22Rv1 (cell line): ENCODE data around the gene ICOSLG.

Experiments
- H3K27ac ChIP-seq: fragments of 450-650 bp; 2 replicates; pipeline ENCODE4 v1.5.1; 2017
- ZFX ChIP-seq: fragments of 450-650 bp; IDR thresholded peaks from 2 replicates; pipeline ENCODE4 v1.6.1; 2017; ENCODE audit warnings: antibody characterized with exemption, borderline replicate concordance
- TF ChIP-seq, protein P1 (sequence below): fragments of 450-650 bp; IDR thresholded peaks from 2 replicates; pipeline ENCODE4 v1.5.1; 2017; ENCODE audit warnings: mild to moderate bottlenecking

The ICOSLG gene

GRCh38 chr21:44272284-44272858 lies 31.6 kb upstream of the ICOSLG start:
- no peak overlapping the region for H3K27ac ChIP-seq

DNA sequence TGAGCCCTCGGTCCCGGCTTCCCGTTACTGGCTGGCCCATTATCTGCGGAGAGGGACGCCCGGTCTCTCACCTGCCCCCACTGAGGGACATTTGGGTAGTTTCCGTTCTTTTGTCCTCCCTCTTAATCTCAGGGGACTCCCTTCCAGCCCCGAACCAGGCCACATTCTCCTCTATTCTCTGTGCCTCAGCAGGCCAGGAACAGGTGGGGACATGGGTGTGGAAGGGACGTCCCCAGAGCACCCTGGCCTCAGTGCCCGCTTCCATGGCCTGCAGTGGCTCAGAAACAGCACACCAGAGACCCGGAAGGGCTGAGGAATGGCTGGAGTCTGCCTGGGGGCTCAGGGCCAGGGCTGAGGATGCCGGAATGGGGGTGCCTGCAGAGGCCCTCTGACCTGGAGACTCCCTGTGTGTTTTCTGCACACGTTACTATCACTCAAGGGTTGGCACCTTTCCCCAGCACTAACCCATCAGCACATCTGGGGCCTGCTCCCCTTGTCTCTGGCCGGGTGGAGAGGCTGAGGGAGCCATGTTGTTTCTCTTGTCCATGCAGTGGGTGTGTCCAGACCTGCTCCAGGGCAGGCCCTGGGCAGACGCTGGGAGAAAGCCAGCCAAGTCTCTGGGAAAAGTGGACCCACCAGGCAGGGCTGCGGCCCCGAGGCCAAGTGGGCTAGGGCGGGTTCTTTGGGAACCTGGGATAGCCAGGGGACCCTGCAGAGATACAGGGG lies 31.0 kb upstream of the ICOSLG start:
- H3K27ac ChIP-seq, result no peak overlapping the region
- TF ChIP-seq, protein P1, sequence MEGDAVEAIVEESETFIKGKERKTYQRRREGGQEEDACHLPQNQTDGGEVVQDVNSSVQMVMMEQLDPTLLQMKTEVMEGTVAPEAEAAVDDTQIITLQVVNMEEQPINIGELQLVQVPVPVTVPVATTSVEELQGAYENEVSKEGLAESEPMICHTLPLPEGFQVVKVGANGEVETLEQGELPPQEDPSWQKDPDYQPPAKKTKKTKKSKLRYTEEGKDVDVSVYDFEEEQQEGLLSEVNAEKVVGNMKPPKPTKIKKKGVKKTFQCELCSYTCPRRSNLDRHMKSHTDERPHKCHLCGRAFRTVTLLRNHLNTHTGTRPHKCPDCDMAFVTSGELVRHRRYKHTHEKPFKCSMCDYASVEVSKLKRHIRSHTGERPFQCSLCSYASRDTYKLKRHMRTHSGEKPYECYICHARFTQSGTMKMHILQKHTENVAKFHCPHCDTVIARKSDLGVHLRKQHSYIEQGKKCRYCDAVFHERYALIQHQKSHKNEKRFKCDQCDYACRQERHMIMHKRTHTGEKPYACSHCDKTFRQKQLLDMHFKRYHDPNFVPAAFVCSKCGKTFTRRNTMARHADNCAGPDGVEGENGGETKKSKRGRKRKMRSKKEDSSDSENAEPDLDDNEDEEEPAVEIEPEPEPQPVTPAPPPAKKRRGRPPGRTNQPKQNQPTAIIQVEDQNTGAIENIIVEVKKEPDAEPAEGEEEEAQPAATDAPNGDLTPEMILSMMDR, result no peak
- TF ChIP-seq ZFX, result no peak

More at GRCh38 chr21:44272284-44272858, 31.6 kb upstream of the ICOSLG start:
- no peak for TF ChIP-seq ZFX
- TF ChIP-seq, protein P1, result no peak

DNA sequence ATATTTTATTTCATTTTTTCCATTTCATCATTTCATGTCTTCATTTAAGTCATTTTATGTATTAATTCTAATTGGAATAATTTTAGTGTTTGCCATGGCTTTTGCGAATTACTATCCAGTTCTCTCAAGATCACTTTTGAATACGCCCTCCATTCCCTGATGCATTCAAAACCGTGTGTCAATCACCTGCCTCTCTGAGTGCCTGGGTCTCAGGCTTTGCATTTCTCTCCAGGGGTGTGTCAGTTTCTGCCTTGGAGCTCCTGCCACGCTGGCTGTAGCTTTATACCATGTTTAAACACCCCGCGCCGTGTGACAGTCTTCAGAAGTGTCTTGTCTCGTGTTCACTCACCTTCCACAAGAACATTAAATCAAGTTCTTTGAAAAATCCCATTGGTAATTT lies 28.3 kb upstream of the ICOSLG start:
- no peak overlapping the region for H3K27ac ChIP-seq
- no peak for TF ChIP-seq ZFX
- TF ChIP-seq, protein P1, result no peak

DNA sequence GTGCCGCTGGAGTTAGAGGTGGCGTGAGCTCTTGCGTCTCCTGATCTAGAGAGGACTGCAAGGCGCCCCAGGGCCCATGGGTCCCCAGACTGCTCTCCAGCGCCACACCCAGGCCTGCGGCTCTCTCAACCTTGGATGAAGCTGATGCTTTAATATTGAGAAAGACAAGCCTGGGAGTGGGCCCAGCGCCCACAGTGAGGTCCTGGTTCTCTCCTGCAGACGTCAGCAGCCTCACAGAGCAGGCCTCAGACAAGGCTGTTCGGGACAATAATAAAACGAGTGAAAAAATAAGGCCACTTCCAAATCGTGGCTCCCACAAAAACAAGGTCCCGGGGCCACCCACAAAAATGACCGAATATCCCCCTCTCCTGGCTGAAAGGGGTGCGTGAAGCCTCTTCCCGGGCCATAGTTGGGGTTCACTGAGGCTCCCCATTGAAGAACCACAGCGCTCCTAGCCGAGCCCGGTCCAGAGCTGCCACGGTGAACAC lies 27.0 kb upstream of the ICOSLG start:
- no peak for TF ChIP-seq ZFX
- TF ChIP-seq, protein P1, result no peak; the same call in 1 of the 2 replicates
- H3K27ac ChIP-seq, result no peak overlapping the region

DNA sequence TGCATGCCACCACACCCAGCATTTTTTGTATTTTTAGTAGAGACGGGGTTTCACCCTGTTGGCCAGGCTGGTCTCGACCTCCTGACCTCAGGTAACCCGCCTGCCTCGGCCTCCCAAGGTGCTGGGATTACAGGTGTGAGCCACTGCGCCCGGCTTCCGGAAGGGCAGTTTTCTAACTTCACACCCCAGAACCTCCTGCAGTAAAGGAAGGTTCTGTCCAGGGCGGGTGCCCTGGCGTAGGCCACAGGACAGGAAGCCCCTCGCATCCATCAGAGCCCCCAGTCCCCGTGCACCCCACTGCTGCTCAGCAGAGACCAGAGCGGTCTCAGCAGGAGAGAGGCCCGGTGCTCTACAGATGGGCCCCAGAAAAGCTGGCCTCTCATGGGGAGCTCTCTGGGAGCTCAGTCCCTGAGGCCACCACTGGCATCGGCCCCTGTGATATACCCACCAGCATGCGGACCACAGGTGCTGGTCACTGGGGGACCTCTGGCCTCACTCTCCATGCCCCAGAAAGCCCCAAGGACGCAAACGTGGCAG lies 25.1 kb upstream of the ICOSLG start:
- no peak overlapping the region for H3K27ac ChIP-seq
- no peak for TF ChIP-seq ZFX
- TF ChIP-seq, protein P1, result no peak

GRCh38 chr21:44263768-44264167 lies 23.0 kb upstream of the ICOSLG start:
- no peak overlapping the region for H3K27ac ChIP-seq
- TF ChIP-seq, protein P1, result no peak

DNA sequence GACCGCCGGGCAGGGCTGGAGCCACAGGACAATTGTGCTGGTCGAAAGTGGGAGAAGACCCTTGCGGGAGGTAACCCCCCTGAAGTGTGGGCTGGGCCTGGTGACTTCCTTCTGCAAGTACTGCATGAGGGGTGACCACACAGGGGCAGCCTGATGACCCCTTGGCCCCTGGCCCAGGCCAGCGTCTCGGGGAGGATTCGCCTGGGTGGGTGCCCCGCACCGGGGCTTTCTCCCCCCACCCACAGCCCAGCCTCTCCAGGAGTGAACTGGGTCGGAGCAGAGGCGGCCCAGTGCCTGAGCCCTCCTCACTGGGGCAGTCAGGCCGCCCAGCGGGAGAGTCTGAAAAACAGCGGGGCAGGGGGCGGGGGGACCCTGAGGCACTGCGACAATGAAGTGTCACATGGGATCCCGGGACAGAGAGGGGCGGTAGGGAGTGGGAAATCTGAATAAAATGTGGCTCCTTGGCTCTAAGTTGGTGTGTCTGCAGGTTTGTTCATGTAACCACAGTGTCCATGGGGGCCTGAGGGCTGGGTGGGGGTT lies 22.5 kb upstream of the ICOSLG start:
- no peak for TF ChIP-seq ZFX
- TF ChIP-seq, protein P1, result no peak
- H3K27ac ChIP-seq, result no peak overlapping the region
